HEK293 (cell line): ENCODE data around the gene ENTPD8.
A peak's percentile ranks its signal among the peaks of the same experiment; 100 is the strongest.

Source experiments
- GLIS1 ChIP-seq: fragments of 450-650 bp; formaldehyde crosslinking; IDR thresholded peaks from 2 replicates; pipeline ENCODE4 v1.5.1; 2016; ENCODE audit warnings: missing biosample characterization, missing genetic modification characterization
- GLIS2 ChIP-seq: fragments of 450-650 bp; formaldehyde crosslinking; IDR thresholded peaks from 2 replicates; pipeline ENCODE4 v1.5.1; 2016; ENCODE audit warnings: missing biosample characterization, missing genetic modification characterization
- KLF1 ChIP-seq: fragments of 450-650 bp; formaldehyde crosslinking; IDR thresholded peaks from 2 replicates; pipeline ENCODE4 v1.5.1; 2016; ENCODE audit warnings: missing biosample characterization, missing genetic modification characterization
- KLF10 ChIP-seq: fragments of 450-650 bp; IDR thresholded peaks from 2 replicates; pipeline ENCODE4 v1.5.1; 2018; ENCODE audit warnings: missing biosample characterization, mild to moderate bottlenecking, missing genetic modification characterization
- KLF9 ChIP-seq: fragments of 450-650 bp; formaldehyde crosslinking; IDR thresholded peaks from 2 replicates; pipeline ENCODE4 v1.5.1; 2016; ENCODE audit warnings: missing biosample characterization, missing genetic modification characterization, low read depth
- SP2 ChIP-seq: fragments of 450-650 bp; formaldehyde crosslinking; IDR thresholded peaks from 2 replicates; pipeline ENCODE4 v1.5.1; 2016; ENCODE audit warnings: missing biosample characterization, missing genetic modification characterization
- SP3 ChIP-seq: fragments of 450-650 bp; formaldehyde crosslinking; IDR thresholded peaks from 2 replicates; pipeline ENCODE4 v1.5.1; 2016; ENCODE audit warnings: missing biosample characterization, missing genetic modification characterization
- TCF7L2 ChIP-seq: IDR thresholded peaks from 2 replicates; pipeline ENCODE4 v1.6.1; 2011; ENCODE audit warnings: low read depth, mild to moderate bottlenecking, inconsistent platforms, low read length, moderate library complexity, borderline replicate concordance
- ZBTB20 ChIP-seq: fragments of 450-650 bp; formaldehyde crosslinking; IDR thresholded peaks from 2 replicates; pipeline ENCODE4 v1.5.1; 2016; ENCODE audit warnings: missing biosample characterization, missing genetic modification characterization
- ZFP37 ChIP-seq: fragments of 450-650 bp; formaldehyde crosslinking; IDR thresholded peaks from 2 replicates; pipeline ENCODE4 v1.5.1; 2016; ENCODE audit warnings: missing biosample characterization, missing genetic modification characterization
- ZNF248 ChIP-seq: fragments of 450-650 bp; formaldehyde crosslinking; IDR thresholded peaks from 2 replicates; pipeline ENCODE4 v1.5.1; 2017; ENCODE audit warnings: missing biosample characterization, missing genetic modification characterization
- ZNF366 ChIP-seq: fragments of 450-650 bp; formaldehyde crosslinking; conservative IDR thresholded peaks from 2 replicates; pipeline ENCODE4 v1.5.1; 2016; ENCODE audit warnings: missing biosample characterization, missing genetic modification characterization
- ZNF473 ChIP-seq: fragments of 450-650 bp; formaldehyde crosslinking; IDR thresholded peaks from 2 replicates; pipeline ENCODE4 v1.5.1; 2017; ENCODE audit warnings: missing biosample characterization, missing genetic modification characterization
- ZNF544 ChIP-seq: fragments of 450-650 bp; formaldehyde crosslinking; IDR thresholded peaks from 2 replicates; pipeline ENCODE4 v1.5.0; 2017; ENCODE audit warnings: missing biosample characterization, missing genetic modification characterization
- TF ChIP-seq, protein P1 (sequence below): fragments of 450-650 bp; formaldehyde crosslinking; IDR thresholded peaks from 2 replicates; pipeline ENCODE4 v1.5.1; 2016; ENCODE audit warnings: missing biosample characterization, missing genetic modification characterization
- TF ChIP-seq, protein P2 (sequence below): fragments of 450-650 bp; formaldehyde crosslinking; IDR thresholded peaks from 2 replicates; pipeline ENCODE4 v1.5.1; 2016; ENCODE audit warnings: missing biosample characterization, missing genetic modification characterization
- TF ChIP-seq, protein P3 (sequence below): IDR thresholded peaks from 2 replicates; pipeline ENCODE4 v1.6.1; 2011; ENCODE audit warnings: mild to moderate bottlenecking, low read depth, low read length, borderline replicate concordance
- TF ChIP-seq, protein P4 (sequence below): fragments of 450-650 bp; formaldehyde crosslinking; IDR thresholded peaks from 2 replicates; pipeline ENCODE4 v1.5.1; 2016; ENCODE audit warnings: missing biosample characterization, missing genetic modification characterization
- TF ChIP-seq, protein P5 (sequence below): fragments of 450-650 bp; formaldehyde crosslinking; IDR thresholded peaks from 2 replicates; pipeline ENCODE4 v1.5.1; 2016; ENCODE audit warnings: missing biosample characterization, missing genetic modification characterization

The ENTPD8 gene

DNA sequence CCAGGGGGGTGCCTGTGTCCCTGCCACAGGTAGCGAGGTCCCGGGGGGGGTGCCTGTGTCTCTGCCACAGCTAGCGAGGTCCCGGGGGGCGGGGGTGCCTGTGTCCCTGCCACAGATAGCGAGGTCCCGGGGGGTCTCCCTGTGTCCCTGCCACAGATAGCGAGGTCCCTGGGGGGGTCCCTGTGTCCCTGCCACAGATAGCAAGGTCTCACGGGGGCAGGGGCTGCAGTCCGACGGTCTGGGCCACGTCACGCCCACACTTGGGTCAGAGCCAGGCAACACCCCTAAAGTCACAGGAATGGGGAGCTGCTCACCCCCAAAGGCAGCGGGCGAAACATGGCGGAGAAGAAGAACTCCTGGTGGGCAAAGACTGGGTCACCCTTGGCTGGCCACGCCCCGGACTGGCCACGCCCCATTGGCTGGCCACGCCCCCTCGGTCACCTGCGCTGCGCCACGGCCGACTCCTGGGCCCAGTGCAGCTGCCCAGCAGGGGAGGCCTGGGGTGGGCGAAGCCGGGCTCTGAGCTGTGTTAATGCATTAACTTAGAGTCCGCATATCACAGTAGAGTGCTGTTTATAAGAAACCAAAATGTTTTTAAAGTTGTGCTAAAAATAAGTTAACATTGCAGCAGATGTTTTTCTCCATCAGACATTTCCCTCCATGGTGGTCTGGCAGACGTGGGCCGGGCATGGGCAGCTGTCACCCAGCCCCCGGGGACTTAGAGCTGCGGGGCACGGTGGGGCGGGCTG, 11.0 kb downstream of the ENTPD8 start (continued):
- TF ChIP-seq, protein P1, sequence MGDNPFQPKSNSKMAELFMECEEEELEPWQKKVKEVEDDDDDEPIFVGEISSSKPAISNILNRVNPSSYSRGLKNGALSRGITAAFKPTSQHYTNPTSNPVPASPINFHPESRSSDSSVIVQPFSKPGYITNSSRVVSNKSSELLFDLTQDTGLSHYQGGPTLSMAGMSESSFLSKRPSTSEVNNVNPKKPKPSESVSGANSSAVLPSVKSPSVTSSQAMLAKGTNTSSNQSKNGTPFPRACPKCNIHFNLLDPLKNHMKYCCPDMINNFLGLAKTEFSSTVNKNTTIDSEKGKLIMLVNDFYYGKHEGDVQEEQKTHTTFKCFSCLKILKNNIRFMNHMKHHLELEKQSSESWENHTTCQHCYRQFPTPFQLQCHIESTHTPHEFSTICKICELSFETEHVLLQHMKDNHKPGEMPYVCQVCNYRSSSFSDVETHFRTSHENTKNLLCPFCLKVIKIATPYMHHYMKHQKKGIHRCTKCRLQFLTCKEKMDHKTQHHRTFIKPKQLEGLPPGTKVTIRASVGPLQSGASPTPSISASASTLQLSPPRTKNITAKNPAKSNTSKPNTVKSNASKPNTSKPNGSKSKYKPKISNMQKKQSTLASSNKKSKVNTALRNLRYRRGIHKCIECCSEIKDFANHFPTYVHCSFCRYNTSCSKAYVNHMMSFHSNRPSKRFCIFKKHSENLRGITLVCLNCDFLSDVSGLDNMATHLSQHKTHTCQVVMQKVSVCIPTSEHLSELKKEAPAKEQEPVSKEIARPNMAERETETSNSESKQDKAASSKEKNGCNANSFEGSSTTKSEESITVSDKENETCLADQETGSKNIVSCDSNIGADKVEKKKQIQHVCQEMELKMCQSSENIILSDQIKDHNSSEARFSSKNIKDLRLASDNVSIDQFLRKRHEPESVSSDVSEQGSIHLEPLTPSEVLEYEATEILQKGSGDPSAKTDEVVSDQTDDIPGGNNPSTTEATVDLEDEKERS = no peak
- TF ChIP-seq ZBTB20 (tag by site-specific recombination) = 0 out of 2 replicates have a peak, but pooled peaks have one; percentile 34
- TF ChIP-seq TCF7L2 = no peak
- TF ChIP-seq, protein P2, sequence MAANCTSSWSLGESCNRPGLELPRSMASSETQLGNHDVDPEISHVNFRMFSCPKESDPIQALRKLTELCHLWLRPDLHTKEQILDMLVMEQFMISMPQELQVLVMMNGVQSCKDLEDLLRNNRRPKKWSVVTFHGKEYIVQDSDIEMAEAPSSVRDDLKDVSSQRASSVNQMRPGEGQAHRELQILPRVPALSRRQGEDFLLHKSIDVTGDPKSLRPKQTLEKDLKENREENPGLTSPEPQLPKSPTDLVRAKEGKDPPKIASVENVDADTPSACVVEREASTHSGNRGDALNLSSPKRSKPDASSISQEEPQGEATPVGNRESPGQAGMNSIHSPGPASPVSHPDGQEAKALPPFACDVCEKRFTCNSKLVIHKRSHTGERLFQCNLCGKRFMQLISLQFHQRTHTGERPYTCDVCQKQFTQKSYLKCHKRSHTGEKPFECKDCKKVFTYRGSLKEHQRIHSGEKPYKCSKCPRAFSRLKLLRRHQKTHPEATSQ (tag by site-specific recombination) = no peak
- TF ChIP-seq, protein P3, sequence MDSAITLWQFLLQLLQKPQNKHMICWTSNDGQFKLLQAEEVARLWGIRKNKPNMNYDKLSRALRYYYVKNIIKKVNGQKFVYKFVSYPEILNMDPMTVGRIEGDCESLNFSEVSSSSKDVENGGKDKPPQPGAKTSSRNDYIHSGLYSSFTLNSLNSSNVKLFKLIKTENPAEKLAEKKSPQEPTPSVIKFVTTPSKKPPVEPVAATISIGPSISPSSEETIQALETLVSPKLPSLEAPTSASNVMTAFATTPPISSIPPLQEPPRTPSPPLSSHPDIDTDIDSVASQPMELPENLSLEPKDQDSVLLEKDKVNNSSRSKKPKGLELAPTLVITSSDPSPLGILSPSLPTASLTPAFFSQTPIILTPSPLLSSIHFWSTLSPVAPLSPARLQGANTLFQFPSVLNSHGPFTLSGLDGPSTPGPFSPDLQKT = no peak
- TF ChIP-seq GLIS2 (tag by site-specific recombination) = peak; percentile 38; the same call in 1 of the 2 replicates
- TF ChIP-seq, protein P4, sequence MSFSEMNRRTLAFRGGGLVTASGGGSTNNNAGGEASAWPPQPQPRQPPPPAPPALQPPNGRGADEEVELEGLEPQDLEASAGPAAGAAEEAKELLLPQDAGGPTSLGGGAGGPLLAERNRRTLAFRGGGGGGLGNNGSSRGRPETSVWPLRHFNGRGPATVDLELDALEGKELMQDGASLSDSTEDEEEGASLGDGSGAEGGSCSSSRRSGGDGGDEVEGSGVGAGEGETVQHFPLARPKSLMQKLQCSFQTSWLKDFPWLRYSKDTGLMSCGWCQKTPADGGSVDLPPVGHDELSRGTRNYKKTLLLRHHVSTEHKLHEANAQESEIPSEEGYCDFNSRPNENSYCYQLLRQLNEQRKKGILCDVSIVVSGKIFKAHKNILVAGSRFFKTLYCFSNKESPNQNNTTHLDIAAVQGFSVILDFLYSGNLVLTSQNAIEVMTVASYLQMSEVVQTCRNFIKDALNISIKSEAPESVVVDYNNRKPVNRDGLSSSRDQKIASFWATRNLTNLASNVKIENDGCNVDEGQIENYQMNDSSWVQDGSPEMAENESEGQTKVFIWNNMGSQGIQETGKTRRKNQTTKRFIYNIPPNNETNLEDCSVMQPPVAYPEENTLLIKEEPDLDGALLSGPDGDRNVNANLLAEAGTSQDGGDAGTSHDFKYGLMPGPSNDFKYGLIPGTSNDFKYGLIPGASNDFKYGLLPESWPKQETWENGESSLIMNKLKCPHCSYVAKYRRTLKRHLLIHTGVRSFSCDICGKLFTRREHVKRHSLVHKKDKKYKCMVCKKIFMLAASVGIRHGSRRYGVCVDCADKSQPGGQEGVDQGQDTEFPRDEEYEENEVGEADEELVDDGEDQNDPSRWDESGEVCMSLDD (tag by site-specific recombination) = peak; percentile 81; the same call in 1 of the 2 replicates
- TF ChIP-seq ZNF544 (tag by site-specific recombination) = no peak
- TF ChIP-seq KLF9 (tag by site-specific recombination) = peak; percentile 96
- TF ChIP-seq GLIS1 = peak; percentile 30; the same call in 1 of the 2 replicates
- TF ChIP-seq, protein P5, sequence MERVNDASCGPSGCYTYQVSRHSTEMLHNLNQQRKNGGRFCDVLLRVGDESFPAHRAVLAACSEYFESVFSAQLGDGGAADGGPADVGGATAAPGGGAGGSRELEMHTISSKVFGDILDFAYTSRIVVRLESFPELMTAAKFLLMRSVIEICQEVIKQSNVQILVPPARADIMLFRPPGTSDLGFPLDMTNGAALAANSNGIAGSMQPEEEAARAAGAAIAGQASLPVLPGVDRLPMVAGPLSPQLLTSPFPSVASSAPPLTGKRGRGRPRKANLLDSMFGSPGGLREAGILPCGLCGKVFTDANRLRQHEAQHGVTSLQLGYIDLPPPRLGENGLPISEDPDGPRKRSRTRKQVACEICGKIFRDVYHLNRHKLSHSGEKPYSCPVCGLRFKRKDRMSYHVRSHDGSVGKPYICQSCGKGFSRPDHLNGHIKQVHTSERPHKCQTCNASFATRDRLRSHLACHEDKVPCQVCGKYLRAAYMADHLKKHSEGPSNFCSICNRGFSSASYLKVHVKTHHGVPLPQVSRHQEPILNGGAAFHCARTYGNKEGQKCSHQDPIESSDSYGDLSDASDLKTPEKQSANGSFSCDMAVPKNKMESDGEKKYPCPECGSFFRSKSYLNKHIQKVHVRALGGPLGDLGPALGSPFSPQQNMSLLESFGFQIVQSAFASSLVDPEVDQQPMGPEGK = peak; percentile 32; the same call in 1 of the 2 replicates
- TF ChIP-seq SP2 (tag by site-specific recombination) = no peak
- 0 out of 2 replicates have a peak, but pooled peaks have one; percentile 25 for TF ChIP-seq KLF10
- no peak for TF ChIP-seq ZNF473 (tag by site-specific recombination)
- no peak for TF ChIP-seq ZNF366 (tag by site-specific recombination)
- TF ChIP-seq KLF1 (tag by site-specific recombination) = peak; percentile 37; the same call in 1 of the 2 replicates
- peak; percentile 57 for TF ChIP-seq SP3
- no peak for TF ChIP-seq ZNF248 (tag by site-specific recombination)
- no peak for TF ChIP-seq ZFP37
